Thymus (tissue), 11 donors: ENCODE results near the gene B4GALNT1. TPM values are rescaled to one million over a fixed set of nuclear protein-coding genes. Genes with fewer than 3 reads are reported as not detected.

ENCODE experiments used
- DNase-seq, 9 donors: peaks; one replicate each; pipeline ENCODE4 v3.0.0-alpha.2; 2013; ENCODE audit warnings: low spot score in 9 of 9, low read depth in 6 of 9, missing footprints in 1 of 9
- H3K27ac ChIP-seq, 2 donors: one replicate each; pipeline ENCODE4 v1.5.1; 2013; ENCODE audit warnings: control low read depth in 1 of 2, low read depth in 1 of 2, low read length in 1 of 2, mild to moderate bottlenecking in 1 of 2, moderate library complexity in 1 of 2
- H3K27me3 ChIP-seq, 2 donors: one replicate each; pipeline ENCODE4 v1.5.1; 2013; ENCODE audit warnings: low read length in 1 of 2; ENCODE audit not compliant: control insufficient read depth in 2 of 2, insufficient read depth in 1 of 2
- H3K36me3 ChIP-seq, 2 donors: one replicate each; pipeline ENCODE4 v1.5.1; 2013; ENCODE audit warnings: low read length in 1 of 2, mild to moderate bottlenecking in 1 of 2, moderate library complexity in 1 of 2; ENCODE audit not compliant: control insufficient read depth in 2 of 2, insufficient read depth in 2 of 2
- H3K4me1 ChIP-seq, 2 donors: one replicate each; pipeline ENCODE4 v1.5.1; 2013; ENCODE audit warnings: low read length in 2 of 2; ENCODE audit not compliant: control insufficient read depth in 2 of 2, insufficient read depth in 2 of 2
- H3K4me3 ChIP-seq, 2 donors: one replicate each; pipeline ENCODE4 v1.5.1; 2013; ENCODE audit warnings: low read length in 2 of 2, control low read depth in 1 of 2, mild to moderate bottlenecking in 1 of 2
- H3K9me3 ChIP-seq, 2 donors: one replicate each; pipeline ENCODE4 v1.5.1; 2013; ENCODE audit warnings: low read length in 1 of 2, mild to moderate bottlenecking in 1 of 2; ENCODE audit not compliant: control insufficient read depth in 2 of 2, insufficient read depth in 1 of 2
- WGBS: extraction: QIAGEN DNeasy Blood & Tissue Kit; methylation state at CpG from one replicate; pipeline ENCODE4 v1.1.7; 2013; 5-methylcytosine and 5-hydroxymethylcytosine counted together
- polyA plus RNA-seq: library from polyadenylated mRNA; stranded (reverse); fragments of 200-250 nt; gene quantifications from one replicate; pipeline ENCODE4 v1.2.3, GENCODE V29; 2013
- total RNA-seq: library from RNA; stranded (reverse); fragments of 120-200 nt; gene quantifications from one replicate; pipeline ENCODE4 v1.2.4, GENCODE V29; 2013
- donor health status: healthy.

The B4GALNT1 gene
- total and polyA plus RNA-seq, 2 donors = 0.57 to 1.3 TPM

GRCh38 chr12:57606399-57606798, 26.6 kb downstream of the B4GALNT1 start:
- WGBS = 75% methylated on average over 2 of the region's 2 CpGs
- Histone ChIP-seq H3K27me3 (peaks cover 9 to 33% of the 10 kb centered on the region in 2 donors), H3K9me3 (peaks cover 0 to 3% of the 10 kb centered on the region in 2 donors), H3K27ac (no peak overlapping the region), H3K4me1 (peaks cover 31 to 36% of the 10 kb centered on the region in 2 donors), H3K4me3 (no peak overlapping the region), H3K36me3 (peaks cover 21 to 31% of the 10 kb centered on the region in 2 donors)
- no peak for DNase-seq

DNA sequence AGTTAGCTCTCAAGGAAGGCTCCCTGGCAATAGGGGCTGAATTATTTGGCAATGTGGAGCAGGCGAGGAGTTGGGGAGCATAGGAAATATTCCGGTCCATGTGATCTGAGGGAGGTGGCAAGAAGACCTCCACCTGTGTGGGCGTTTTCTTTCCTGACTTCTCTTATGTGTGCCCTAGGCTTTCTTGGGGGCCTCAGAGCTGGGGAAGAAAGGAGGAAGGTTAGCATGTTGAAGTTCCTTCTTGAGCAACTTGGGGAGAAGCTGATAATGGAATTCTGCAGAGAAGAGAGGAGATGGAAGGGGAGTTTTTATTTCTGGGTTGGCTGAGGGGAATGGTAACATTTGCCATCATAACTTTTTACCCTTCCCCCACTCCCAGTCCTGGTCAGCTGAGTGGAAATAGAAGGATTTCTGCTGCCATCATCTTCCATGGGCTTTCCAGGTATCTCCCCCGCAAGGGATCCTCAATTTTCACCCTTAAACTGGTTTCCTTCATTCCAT, 27.1 kb downstream of the B4GALNT1 start:
- H3K4me3 ChIP-seq = no peak overlapping the region
- DNase-seq = no peak
- 97% methylated on average over 4 of the region's 4 CpGs for WGBS
- H3K36me3 ChIP-seq = peaks cover 25 to 36% of the 10 kb centered on the region in 2 donors
- peaks cover 5 to 28% of the 10 kb centered on the region in 2 donors for H3K27me3 ChIP-seq
- peaks cover 26 to 33% of the 10 kb centered on the region in 2 donors for H3K4me1 ChIP-seq
- no peak overlapping the region for H3K27ac ChIP-seq
- peaks cover 0 to under 1% of the 10 kb centered on the region in 2 donors for H3K9me3 ChIP-seq

DNA sequence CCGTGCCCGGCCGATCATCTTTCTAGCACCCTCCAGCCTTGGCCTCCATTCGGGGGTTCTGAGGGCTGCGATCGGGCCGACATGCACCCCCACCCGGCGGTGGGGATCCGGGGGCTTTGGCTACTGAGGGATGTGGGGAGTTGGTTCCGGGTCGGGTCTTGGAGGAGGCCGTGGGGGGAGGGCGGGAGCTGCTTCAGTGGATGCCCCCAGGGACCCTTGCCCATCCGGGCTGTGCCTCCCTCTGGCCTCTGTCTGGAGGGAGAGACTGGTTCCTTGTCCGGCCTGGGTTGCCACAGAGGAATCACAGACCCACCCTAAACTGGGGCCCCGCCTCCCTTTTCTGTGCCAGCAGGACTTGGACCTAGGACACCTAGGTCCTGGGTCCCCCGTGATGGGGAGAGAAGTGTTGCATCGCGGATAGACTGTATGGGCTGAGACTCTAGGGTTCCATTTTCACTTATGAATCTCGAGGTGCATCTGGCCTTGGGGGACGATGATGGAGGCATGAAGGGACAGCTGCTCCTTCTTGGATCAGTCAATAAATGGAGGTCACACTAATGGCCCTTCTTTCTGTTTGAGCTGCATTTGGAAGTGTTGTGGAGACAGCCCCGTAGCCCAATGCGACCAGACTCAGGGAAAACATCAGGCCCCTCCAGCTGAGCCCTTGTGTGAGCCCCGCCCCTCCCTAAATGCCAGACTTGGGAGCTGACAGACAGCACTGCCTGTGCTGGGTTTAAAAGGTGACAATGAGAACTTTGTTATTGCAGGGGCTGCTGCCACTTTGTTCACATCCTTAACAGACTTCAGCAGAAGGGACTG, 27.8 kb downstream of the B4GALNT1 start:
- DNase-seq = peak in 1 of 9 donors; percentile 39
- Histone ChIP-seq H3K9me3 (no peaks in the 10 kb centered on the region), H3K27me3 (peaks cover 2 to 21% of the 10 kb centered on the region in 2 donors), H3K4me3 (peak overlapping the region; percentile 72 to 86), H3K4me1 (peaks cover 24 to 26% of the 10 kb centered on the region in 2 donors), H3K27ac (peak overlapping the region; percentile 64 to 68), H3K36me3 (peaks cover 32 to 39% of the 10 kb centered on the region in 2 donors)
- 26% methylated on average over 25 of the region's 25 CpGs for WGBS

DNA sequence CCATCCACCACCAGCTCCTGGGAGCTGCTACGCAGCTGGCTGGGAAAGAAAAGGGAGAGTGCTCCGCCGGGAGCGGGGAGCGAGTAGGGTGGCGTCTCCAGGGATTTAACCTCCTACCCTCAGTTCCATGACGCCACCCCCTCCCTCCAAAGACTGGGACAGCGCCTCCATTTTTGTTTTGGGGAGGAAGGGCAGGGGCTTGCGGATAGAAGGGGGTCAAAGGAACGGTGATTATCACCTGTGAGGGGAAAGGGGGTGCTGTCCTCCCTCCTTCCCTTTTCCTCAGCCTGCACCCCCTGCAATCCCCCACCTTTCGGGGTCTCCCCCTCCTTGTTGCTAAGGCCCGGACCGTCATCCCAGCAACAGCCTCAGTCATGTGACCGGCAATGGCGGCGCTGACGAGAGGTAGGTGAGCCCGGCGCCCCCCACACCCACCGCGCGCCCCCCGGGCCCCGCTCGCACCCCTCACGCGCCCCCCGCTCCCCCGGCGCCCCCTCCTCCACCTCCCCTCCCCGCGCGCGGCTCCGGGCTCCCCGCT, 28.5 kb downstream of the B4GALNT1 start, which contains the start of gene DTX3:
Gene DTX3, plus strand, starts transcription at position 371 of the 538 bp plus-strand sequence. CDS start 1,694 bp downstream, outside the sequence.
- peaks cover 0 to 14% of the 10 kb centered on the region in 2 donors for H3K27me3 ChIP-seq
- peaks cover 38 to 44% of the 10 kb centered on the region in 2 donors for H3K36me3 ChIP-seq
- 4% methylated on average over 35 of the region's 36 CpGs for WGBS
- no peaks in the 10 kb centered on the region for H3K9me3 ChIP-seq
- peak within 1 kb of the TSS; percentile 72 to 86 for H3K4me3 ChIP-seq
- DNase-seq = peak in 1 of 9 donors; percentile 66
- H3K27ac ChIP-seq = peak within 1 kb of the TSS; percentile 64 to 68
- peaks cover 24 to 26% of the 10 kb centered on the region in 2 donors for H3K4me1 ChIP-seq

DNA sequence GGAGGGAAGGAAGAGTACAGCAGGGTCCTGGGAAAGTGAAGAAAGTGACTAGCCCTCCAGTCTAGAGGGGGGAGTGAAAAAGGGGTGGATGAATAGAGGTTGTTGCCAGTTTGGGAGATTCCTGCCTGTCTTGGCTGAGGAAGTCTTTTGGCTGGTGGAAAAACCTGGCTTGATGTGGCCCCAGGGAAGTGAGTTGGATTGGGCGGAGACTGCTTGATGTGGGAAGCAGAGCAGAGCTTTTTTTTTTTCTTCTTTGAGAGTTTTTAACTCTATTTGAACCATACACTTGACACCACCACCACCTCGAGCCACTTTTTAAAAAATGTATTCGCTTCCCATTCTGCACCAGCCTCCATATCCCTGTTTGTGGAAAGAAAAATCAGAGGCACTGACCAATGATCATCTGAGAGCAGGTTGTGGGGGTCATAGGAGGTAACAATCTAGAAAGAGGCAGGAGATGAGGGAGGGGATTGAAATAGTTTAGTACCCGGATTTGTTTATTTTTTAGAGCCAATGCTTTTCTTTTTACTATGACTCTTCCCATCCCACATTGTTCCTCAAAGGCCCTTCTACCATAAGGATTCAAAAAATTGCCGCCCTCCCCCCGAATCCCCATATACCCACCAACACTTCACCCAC, 29.1 kb downstream of the B4GALNT1 start:
- peak in 1 of 9 donors; percentile 20 for DNase-seq
- H3K36me3 ChIP-seq = peaks cover 43 to 49% of the 10 kb centered on the region in 2 donors
- peaks cover 0 to 8% of the 10 kb centered on the region in 2 donors for H3K27me3 ChIP-seq
- H3K4me3 ChIP-seq = peak overlapping the region; percentile 72 to 86
- peaks cover 24 to 26% of the 10 kb centered on the region in 2 donors for H3K4me1 ChIP-seq
- WGBS = 54% methylated on average over 6 of the region's 6 CpGs
- peak overlapping the region; percentile 38 to 62 for H3K27ac ChIP-seq
- H3K9me3 ChIP-seq = no peaks in the 10 kb centered on the region

- DNase-seq = peak in 1 of 9 donors; percentile 68
- Histone ChIP-seq H3K27me3 (peaks cover 0 to 6% of the 10 kb centered on the region in 2 donors), H3K4me3 (no peak overlapping the region), H3K36me3 (peaks cover 41 to 45% of the 10 kb centered on the region in 2 donors), H3K27ac (peak overlapping the region; percentile 6 to 38), H3K9me3 (no peaks in the 10 kb centered on the region), H3K4me1 (peaks cover 24 to 26% of the 10 kb centered on the region in 2 donors)
- WGBS = 44% methylated on average over 2 of the region's 2 CpGs
Observed at GRCh38 chr12:57603324-57603723, 29.7 kb downstream of the B4GALNT1 start.

GRCh38 chr12:57602544-57602943, 30.5 kb downstream of the B4GALNT1 start:
- no peak for DNase-seq
- peaks cover 43 to 46% of the 10 kb centered on the region in 2 donors for H3K36me3 ChIP-seq

GRCh38 chr12:57600395-57600794, 32.6 kb downstream of the B4GALNT1 start:
- H3K27ac ChIP-seq = no peak overlapping the region
- peaks cover 36 to 56% of the 10 kb centered on the region in 2 donors for H3K36me3 ChIP-seq
- WGBS = 92% methylated on average over 2 of the region's 2 CpGs
- H3K4me3 ChIP-seq = no peak overlapping the region
- no peak for DNase-seq
- peaks cover 18 to 19% of the 10 kb centered on the region in 2 donors for H3K4me1 ChIP-seq
- peaks cover 0 to 5% of the 10 kb centered on the region in 2 donors for H3K27me3 ChIP-seq
- no peaks in the 10 kb centered on the region for H3K9me3 ChIP-seq

More at GRCh38 chr12:57602544-57602943, 30.5 kb downstream of the B4GALNT1 start:
- no peak overlapping the region for H3K4me3 ChIP-seq
- H3K4me1 ChIP-seq = peaks cover 24 to 26% of the 10 kb centered on the region in 2 donors
- H3K27me3 ChIP-seq = peaks cover 0 to 5% of the 10 kb centered on the region in 2 donors
- no peaks in the 10 kb centered on the region for H3K9me3 ChIP-seq
- no peak overlapping the region for H3K27ac ChIP-seq
